Measurements from ENCODE around the gene AFAP1L1. TPM values are rescaled to one million over a fixed set of nuclear protein-coding genes. Genes with fewer than 3 reads are reported as not detected.

The AFAP1L1 gene
- total RNA-seq, 1 donor from 2014 or later = 0.36 TPM

DNA sequence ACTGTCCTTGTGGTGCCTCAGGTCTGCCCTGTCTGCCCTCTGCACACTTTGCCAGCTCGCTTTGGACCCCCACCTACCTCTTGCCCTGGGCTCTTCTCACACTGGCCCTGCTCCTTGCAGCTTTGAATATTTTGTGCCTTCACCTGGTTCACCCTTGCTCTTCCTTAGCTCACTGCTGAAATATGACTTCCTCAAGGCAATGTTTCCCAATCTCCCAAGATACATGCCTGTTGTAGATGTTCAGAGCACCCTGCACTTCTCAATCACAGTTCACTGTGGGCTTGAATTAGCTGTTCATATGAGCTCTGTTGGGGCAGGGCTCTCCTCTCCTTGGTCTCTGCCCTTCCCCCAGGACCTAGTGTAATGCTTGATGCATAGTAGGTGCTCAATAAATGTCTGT, 8.0 kb downstream of the AFAP1L1 start:
- Histone ChIP-seq H3K4me1 (no peaks in the 10 kb centered on the region), H3K79me2 (ENCODE audit: low read depth) (no peaks in the 10 kb centered on the region), H3F3A (ENCODE audit: low read depth) (no peaks in the 10 kb centered on the region), H3K9me3 (ENCODE audit: low read depth) (no peaks in the 10 kb centered on the region), H3K4me2 (no peak overlapping the region), H3K4me3 (no peak overlapping the region), H3K9ac (no peak overlapping the region), H3K27ac (no peak overlapping the region), H2AFZ (replicated peaks) (no peak overlapping the region), H3K27me3 (peaks cover 16% of the 10 kb centered on the region), H4K20me1 (ENCODE audit: low read depth) (no peaks in the 10 kb centered on the region), H3K36me3 (no peaks in the 10 kb centered on the region)
- H3K27me3 Mint-ChIP-seq (ENCODE audit: insufficient read depth, low read depth) = peaks cover 4% of the 10 kb centered on the region
- H3K4me3 Mint-ChIP-seq = no peak overlapping the region
- H3K9me3 Mint-ChIP-seq = no peaks in the 10 kb centered on the region
- H3K36me3 Mint-ChIP-seq = no peaks in the 10 kb centered on the region
- no peak overlapping the region for H3K27ac Mint-ChIP-seq
- no peak for DNase-seq (ENCODE audit: low spot score)
- peaks cover 3% of the 10 kb centered on the region for H3K4me1 Mint-ChIP-seq
- TF ChIP-seq, protein P1, sequence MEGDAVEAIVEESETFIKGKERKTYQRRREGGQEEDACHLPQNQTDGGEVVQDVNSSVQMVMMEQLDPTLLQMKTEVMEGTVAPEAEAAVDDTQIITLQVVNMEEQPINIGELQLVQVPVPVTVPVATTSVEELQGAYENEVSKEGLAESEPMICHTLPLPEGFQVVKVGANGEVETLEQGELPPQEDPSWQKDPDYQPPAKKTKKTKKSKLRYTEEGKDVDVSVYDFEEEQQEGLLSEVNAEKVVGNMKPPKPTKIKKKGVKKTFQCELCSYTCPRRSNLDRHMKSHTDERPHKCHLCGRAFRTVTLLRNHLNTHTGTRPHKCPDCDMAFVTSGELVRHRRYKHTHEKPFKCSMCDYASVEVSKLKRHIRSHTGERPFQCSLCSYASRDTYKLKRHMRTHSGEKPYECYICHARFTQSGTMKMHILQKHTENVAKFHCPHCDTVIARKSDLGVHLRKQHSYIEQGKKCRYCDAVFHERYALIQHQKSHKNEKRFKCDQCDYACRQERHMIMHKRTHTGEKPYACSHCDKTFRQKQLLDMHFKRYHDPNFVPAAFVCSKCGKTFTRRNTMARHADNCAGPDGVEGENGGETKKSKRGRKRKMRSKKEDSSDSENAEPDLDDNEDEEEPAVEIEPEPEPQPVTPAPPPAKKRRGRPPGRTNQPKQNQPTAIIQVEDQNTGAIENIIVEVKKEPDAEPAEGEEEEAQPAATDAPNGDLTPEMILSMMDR (IDR thresholded peaks at IDR 0.05) = no peak
- TF ChIP-seq EZH2 (IDR thresholded peaks at IDR 0.05) (no peak), EZH2phosphoT487 (IDR thresholded peaks at IDR 0.05) (no peak)

DNA sequence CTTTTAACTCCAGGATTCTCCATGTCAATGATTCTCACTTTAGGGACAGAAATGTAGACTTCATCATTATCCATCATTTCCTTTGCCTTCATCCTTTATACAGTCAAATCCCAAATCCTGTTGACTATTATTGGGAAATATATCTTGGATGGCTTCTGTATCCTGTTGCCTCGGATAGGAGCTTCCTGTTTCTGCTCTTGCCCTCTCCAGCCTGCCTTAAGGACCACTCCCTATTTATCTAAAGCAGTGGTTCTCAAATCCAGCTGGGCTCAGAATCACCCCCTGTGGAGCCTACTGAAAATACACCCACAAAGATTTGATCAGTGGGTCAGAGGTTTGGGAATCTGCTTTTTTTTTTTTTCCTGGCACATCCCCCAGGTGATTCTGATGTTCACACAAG, 8.5 kb downstream of the AFAP1L1 start:
- Histone ChIP-seq H3K79me2 (ENCODE audit: low read depth) (no peaks in the 10 kb centered on the region), H2AFZ (replicated peaks) (no peak overlapping the region), H3K27ac (no peak overlapping the region), H3K36me3 (no peaks in the 10 kb centered on the region), H3K27me3 (peaks cover 16% of the 10 kb centered on the region), H3F3A (ENCODE audit: low read depth) (no peaks in the 10 kb centered on the region), H4K20me1 (ENCODE audit: low read depth) (no peaks in the 10 kb centered on the region), H3K9me3 (ENCODE audit: low read depth) (no peaks in the 10 kb centered on the region), H3K9ac (no peak overlapping the region), H3K4me2 (no peak overlapping the region), H3K4me3 (no peak overlapping the region), H3K4me1 (no peaks in the 10 kb centered on the region)
- DNase-seq (ENCODE audit: low spot score) = no peak
- TF ChIP-seq, protein P1 (IDR thresholded peaks at IDR 0.05) = no peak
- TF ChIP-seq EZH2phosphoT487 (IDR thresholded peaks at IDR 0.05) (no peak), EZH2 (IDR thresholded peaks at IDR 0.05) (no peak)
- H3K9me3 Mint-ChIP-seq = no peaks in the 10 kb centered on the region
- H3K4me1 Mint-ChIP-seq = peaks cover 3% of the 10 kb centered on the region
- H3K36me3 Mint-ChIP-seq = no peaks in the 10 kb centered on the region
- H3K27me3 Mint-ChIP-seq (ENCODE audit: insufficient read depth, low read depth) = peaks cover 4% of the 10 kb centered on the region
- no peak overlapping the region for H3K27ac Mint-ChIP-seq
- no peak overlapping the region for H3K4me3 Mint-ChIP-seq

DNA sequence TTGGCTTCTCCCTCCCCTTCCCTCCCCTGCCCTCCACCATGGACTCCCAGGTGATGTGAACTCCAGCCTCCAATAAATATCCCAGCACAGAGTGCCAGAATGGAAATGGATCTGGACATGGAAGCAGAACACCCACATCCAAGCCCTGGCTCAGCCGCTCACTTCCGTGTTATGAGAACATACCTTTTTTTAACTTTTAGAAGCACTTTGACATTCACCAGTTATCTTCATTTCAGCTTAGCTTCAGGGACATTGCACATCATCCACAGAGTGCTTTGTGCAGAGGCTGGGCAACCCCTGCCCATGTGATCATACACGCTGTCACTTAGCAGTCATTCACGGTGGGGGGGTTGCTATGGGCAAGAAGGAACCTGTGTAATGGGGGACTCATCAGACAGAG, 9.1 kb downstream of the AFAP1L1 start:
- Histone ChIP-seq H3K4me2 (no peak overlapping the region), H3K4me3 (no peak overlapping the region), H3K9ac (no peak overlapping the region), H3F3A (ENCODE audit: low read depth) (no peaks in the 10 kb centered on the region), H3K9me3 (ENCODE audit: low read depth) (no peaks in the 10 kb centered on the region), H4K20me1 (ENCODE audit: low read depth) (no peaks in the 10 kb centered on the region), H3K4me1 (no peaks in the 10 kb centered on the region), H3K27me3 (peaks cover 14% of the 10 kb centered on the region), H2AFZ (replicated peaks) (no peak overlapping the region), H3K27ac (no peak overlapping the region), H3K79me2 (ENCODE audit: low read depth) (no peaks in the 10 kb centered on the region), H3K36me3 (no peaks in the 10 kb centered on the region)
- H3K27me3 Mint-ChIP-seq (ENCODE audit: insufficient read depth, low read depth) = peaks cover 4% of the 10 kb centered on the region
- H3K9me3 Mint-ChIP-seq = no peaks in the 10 kb centered on the region
- DNase-seq (ENCODE audit: low spot score) = no peak
- H3K27ac Mint-ChIP-seq = no peak overlapping the region
- H3K36me3 Mint-ChIP-seq = no peaks in the 10 kb centered on the region
- no peak overlapping the region for H3K4me3 Mint-ChIP-seq
- peaks cover 3% of the 10 kb centered on the region for H3K4me1 Mint-ChIP-seq
- no peak for TF ChIP-seq EZH2 (IDR thresholded peaks at IDR 0.05)
- TF ChIP-seq EZH2phosphoT487 (IDR thresholded peaks at IDR 0.05) = no peak
- TF ChIP-seq, protein P1 (IDR thresholded peaks at IDR 0.05) = no peak

Data from neural progenitor cell (in vitro differentiated cells).